HepG2 (cell line): ENCODE measurements around the gene PFKFB2. TPM values are rescaled to one million over a fixed set of nuclear protein-coding genes. Genes with fewer than 3 reads are reported as not detected.

Source experiments
- ATAD3A ChIP-seq: sonication (generic); formaldehyde crosslinking; IDR thresholded peaks from 2 replicates; pipeline ENCODE4 v1.4.0; 2020; ENCODE audit warnings: missing genetic modification reagents
- FOXP1 ChIP-seq, 2 experiments: fragments of 450-650 bp in 1 of 2; IDR thresholded peaks; 2 replicates each; pipeline ENCODE4 v1.6.1; 2017 to 2018; ENCODE audit warnings: antibody characterized with exemption in 1 of 2
- HNF4A ChIP-seq: sonication (generic); formaldehyde crosslinking; IDR thresholded peaks from 2 replicates; pipeline ENCODE4 v1.4.0; 2020; ENCODE audit warnings: missing genetic modification reagents
- KAT2B ChIP-seq: fragments of 150-350 bp; IDR thresholded peaks from 2 replicates; pipeline ENCODE4 v1.6.1; 2014; ENCODE audit warnings: low read depth, low read length, borderline replicate concordance
- KDM5A ChIP-seq: fragments of 200-600 bp; sonication (generic); IDR thresholded peaks from 2 replicates; pipeline ENCODE4 v1.7.0; 2018; ENCODE audit warnings: antibody characterized with exemption, mild to moderate bottlenecking, low read length, borderline replicate concordance
- KLF9 ChIP-seq: IDR thresholded peaks from 2 replicates; pipeline ENCODE4 v1.6.1; 2016; ENCODE audit warnings: low read depth
- MIER2 ChIP-seq: IDR thresholded peaks from 2 replicates; pipeline ENCODE4 v1.6.1; 2016; ENCODE audit warnings: missing biosample characterization, missing genetic modification reagents
- MIXL1 ChIP-seq: IDR thresholded peaks from 2 replicates; pipeline ENCODE4 v1.6.1; 2016
- ONECUT2 ChIP-seq: sonication (generic); formaldehyde crosslinking; IDR thresholded peaks from 2 replicates; pipeline ENCODE4 v1.4.0; 2020; ENCODE audit warnings: missing genetic modification reagents
- PAXIP1 ChIP-seq: sonication (generic); formaldehyde crosslinking; conservative IDR thresholded peaks from 2 replicates; pipeline ENCODE4 v1.4.0; 2020; ENCODE audit warnings: mild to moderate bottlenecking, missing genetic modification reagents, moderate library complexity
- RFXANK ChIP-seq: IDR thresholded peaks from 2 replicates; pipeline ENCODE4 v1.6.1; 2016
- SSRP1 ChIP-seq: IDR thresholded peaks from 2 replicates; pipeline ENCODE4 v1.6.1; 2016; ENCODE audit warnings: control low read depth
- ZBTB46 ChIP-seq: sonication (generic); formaldehyde crosslinking; IDR thresholded peaks from 2 replicates; pipeline ENCODE4 v1.4.0; 2020; ENCODE audit warnings: mild to moderate bottlenecking, missing genetic modification reagents, borderline replicate concordance
- ZBTB7A ChIP-seq: sonication (generic); formaldehyde crosslinking; IDR thresholded peaks from 2 replicates; pipeline ENCODE4 v1.8.0; 2022; ENCODE audit warnings: mild to moderate bottlenecking, missing genetic modification reagents
- ZFP1 ChIP-seq: IDR thresholded peaks from 2 replicates; pipeline ENCODE4 v1.6.1; 2016
- ZFP91 ChIP-seq: sonication (generic); formaldehyde crosslinking; IDR thresholded peaks from 2 replicates; pipeline ENCODE4 v1.9.0; 2022; ENCODE audit warnings: missing genetic modification reagents, mild to moderate bottlenecking, borderline replicate concordance
- ZNF496 ChIP-seq: sonication (generic); formaldehyde crosslinking; IDR thresholded peaks from 2 replicates; pipeline ENCODE4 v1.8.1; 2023; ENCODE audit warnings: mild to moderate bottlenecking, moderate library complexity, missing genetic modification reagents; ENCODE audit not compliant: insufficient replicate concordance
- polyA plus RNA-seq, 8 experiments: library from polyadenylated mRNA; depleted of rRNA in 3 of 8; stranded (reverse) in 7 of 8; unstranded in 1 of 8; fragments of >200 nt; fragmentation: Illumina TruSeq in 4 of 8; extraction: Trizol in 4 of 8; gene quantifications; 2 replicates each; pipeline versions ENCODE4 v1.2.1 to v1.2.3, GENCODE V29; 2011 to 2016; ENCODE audit warnings: low read depth in 4 of 8, missing spikeins in 1 of 8, mixed read lengths in 1 of 8; ENCODE audit not compliant: insufficient read depth in 1 of 8
- total RNA-seq, 5 experiments: library from RNA; depleted of rRNA; stranded (reverse); fragments of >200 nt; fragmentation: Illumina TruSeq; extraction: Trizol; gene quantifications; 2 replicates each; pipeline ENCODE4 v1.2.3, GENCODE V29; 2016; ENCODE audit warnings: low read depth in 1 of 5
- TF ChIP-seq, protein P1 (sequence below): sonication (generic); formaldehyde crosslinking; IDR thresholded peaks from 2 replicates; pipeline ENCODE4 v1.5.1; 2020; ENCODE audit warnings: missing genetic modification reagents, mild to moderate bottlenecking, borderline replicate concordance
- TF ChIP-seq, protein P2 (sequence below): sonication (generic); formaldehyde crosslinking; IDR thresholded peaks from 2 replicates; pipeline ENCODE4 v1.5.0; 2020; ENCODE audit warnings: mild to moderate bottlenecking, missing genetic modification reagents

The PFKFB2 gene
- total and polyA plus RNA-seq, 2 of the 13 experiments (the other 11 are each of a cell fraction or from before 2014, with no cell fraction given), result 4.6 to 10.6 TPM

DNA sequence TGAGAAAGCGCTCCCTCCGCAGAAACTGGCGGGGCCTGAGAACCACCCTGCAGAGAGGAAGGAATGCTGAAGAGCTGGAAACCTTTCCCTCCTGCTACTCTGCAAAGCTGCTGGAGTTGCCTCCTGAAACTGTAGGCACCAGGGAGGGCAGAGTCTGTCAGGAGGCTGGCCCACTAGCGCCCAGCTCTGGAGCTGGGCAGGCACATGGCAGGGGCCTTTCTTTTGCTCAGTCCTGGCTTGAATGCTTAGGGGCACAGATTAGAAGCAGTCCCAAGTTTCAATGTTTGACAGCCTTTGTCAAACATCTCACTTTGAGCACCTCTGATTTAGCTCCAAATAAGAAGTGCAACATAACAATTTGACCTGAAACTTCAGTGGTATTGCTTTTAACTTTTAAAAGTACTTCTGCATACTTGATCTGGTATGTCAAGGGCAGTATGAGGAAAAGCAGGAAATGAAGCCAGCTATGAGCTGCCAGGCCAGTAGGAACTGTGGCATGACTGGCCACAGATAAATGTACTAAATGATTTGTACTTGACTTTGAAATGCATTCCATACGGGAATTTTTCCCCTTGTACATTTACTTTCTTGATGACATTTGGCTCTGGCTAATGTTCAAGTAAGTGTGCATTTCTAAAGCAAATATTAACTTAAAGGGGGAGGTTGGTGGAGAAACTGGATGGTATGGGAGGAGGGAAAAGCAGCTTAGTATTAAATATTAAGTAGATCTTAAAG lies 27.8 kb upstream of the PFKFB2 start (continued):
- TF ChIP-seq MIXL1, result peak; percentile 82
- TF ChIP-seq ZFP91 (CRISPR knock-in tag), result no peak
- TF ChIP-seq KAT2B, result no peak
- peak; percentile 70 for TF ChIP-seq PAXIP1
- TF ChIP-seq FOXP1 (IDR thresholded peaks at IDR 0.05), result no peak
- no peak for TF ChIP-seq FOXP1 (CRISPR knock-in tag; IDR thresholded peaks at IDR 0.05)
- TF ChIP-seq ZBTB7A (CRISPR knock-in tag), result no peak
- TF ChIP-seq, protein P1, sequence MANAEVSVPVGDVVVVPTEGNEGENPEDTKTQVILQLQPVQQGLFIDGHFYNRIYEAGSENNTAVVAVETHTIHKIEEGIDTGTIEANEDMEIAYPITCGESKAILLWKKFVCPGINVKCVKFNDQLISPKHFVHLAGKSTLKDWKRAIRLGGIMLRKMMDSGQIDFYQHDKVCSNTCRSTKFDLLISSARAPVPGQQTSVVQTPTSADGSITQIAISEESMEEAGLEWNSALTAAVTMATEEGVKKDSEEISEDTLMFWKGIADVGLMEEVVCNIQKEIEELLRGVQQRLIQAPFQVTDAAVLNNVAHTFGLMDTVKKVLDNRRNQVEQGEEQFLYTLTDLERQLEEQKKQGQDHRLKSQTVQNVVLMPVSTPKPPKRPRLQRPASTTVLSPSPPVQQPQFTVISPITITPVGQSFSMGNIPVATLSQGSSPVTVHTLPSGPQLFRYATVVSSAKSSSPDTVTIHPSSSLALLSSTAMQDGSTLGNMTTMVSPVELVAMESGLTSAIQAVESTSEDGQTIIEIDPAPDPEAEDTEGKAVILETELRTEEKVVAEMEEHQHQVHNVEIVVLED, result no peak
- no peak for TF ChIP-seq ONECUT2
- TF ChIP-seq ZBTB46 (CRISPR knock-in tag), result no peak
- no peak for TF ChIP-seq SSRP1
- TF ChIP-seq KDM5A, result no peak
- TF ChIP-seq ATAD3A, result no peak
- no peak for TF ChIP-seq ZFP1
- no peak for TF ChIP-seq KLF9
- 0 out of 2 replicates have a peak, but pooled peaks have one; percentile 50 for TF ChIP-seq RFXANK
- no peak for TF ChIP-seq MIER2 (CRISPR knock-in tag)
- TF ChIP-seq, protein P2, sequence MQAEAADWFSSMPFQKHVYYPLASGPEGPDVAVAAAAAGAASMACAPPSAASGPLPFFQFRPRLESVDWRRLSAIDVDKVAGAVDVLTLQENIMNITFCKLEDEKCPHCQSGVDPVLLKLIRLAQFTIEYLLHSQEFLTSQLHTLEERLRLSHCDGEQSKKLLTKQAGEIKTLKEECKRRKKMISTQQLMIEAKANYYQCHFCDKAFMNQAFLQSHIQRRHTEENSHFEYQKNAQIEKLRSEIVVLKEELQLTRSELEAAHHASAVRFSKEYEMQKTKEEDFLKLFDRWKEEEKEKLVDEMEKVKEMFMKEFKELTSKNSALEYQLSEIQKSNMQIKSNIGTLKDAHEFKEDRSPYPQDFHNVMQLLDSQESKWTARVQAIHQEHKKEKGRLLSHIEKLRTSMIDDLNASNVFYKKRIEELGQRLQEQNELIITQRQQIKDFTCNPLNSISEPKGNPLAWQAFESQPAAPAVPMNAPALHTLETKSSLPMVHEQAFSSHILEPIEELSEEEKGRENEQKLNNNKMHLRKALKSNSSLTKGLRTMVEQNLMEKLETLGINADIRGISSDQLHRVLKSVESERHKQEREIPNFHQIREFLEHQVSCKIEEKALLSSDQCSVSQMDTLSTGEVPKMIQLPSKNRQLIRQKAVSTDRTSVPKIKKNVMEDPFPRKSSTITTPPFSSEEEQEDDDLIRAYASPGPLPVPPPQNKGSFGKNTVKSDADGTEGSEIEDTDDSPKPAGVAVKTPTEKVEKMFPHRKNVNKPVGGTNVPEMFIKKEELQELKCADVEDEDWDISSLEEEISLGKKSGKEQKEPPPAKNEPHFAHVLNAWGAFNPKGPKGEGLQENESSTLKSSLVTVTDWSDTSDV (CRISPR knock-in tag), result no peak
- TF ChIP-seq HNF4A, result peak; percentile 25; the same call in 1 of the 2 replicates
- TF ChIP-seq ZNF496, result no peak
